Activated CD4-positive, CD25-positive, alpha-beta regulatory T cell treated with anti-CD3 and anti-CD28 coated beads, Interleukin-2, amount 50 U/mL, for 72 hours (primary cell): ENCODE results near the gene TRIOBP.
A peak's percentile ranks its signal among the peaks of the same experiment; 100 is the strongest.

ENCODE experiments used
- DNase-seq: peaks from one replicate; pipeline ENCODE4 v3.0.0; 2021

TRIOBP gene

GRCh38 chr22:37731804-37732471 is 35.1 kb downstream of the TRIOBP start:
- no peak for DNase-seq

- no peak for DNase-seq
Observed at GRCh38 chr22:37732699-37733607, 36.1 kb downstream of the TRIOBP start.

GRCh38 chr22:37733625-37734401 is 37.0 kb downstream of the TRIOBP start:
- DNase-seq: no peak

DNA sequence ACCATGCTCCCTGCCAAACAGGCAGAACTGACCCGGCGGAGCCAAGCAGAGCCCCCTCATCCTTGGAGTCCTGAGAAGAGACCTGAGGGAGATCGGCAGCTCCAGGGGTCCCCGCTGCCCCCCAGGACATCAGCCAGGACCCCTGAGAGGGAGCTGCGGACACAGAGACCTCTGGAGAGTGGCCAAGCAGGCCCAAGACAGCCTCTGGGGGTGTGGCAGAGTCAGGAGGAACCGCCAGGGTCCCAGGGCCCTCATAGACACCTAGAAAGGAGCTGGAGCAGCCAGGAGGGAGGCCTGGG is 37.5 kb downstream of the TRIOBP start:
- DNase-seq: no peak

DNA sequence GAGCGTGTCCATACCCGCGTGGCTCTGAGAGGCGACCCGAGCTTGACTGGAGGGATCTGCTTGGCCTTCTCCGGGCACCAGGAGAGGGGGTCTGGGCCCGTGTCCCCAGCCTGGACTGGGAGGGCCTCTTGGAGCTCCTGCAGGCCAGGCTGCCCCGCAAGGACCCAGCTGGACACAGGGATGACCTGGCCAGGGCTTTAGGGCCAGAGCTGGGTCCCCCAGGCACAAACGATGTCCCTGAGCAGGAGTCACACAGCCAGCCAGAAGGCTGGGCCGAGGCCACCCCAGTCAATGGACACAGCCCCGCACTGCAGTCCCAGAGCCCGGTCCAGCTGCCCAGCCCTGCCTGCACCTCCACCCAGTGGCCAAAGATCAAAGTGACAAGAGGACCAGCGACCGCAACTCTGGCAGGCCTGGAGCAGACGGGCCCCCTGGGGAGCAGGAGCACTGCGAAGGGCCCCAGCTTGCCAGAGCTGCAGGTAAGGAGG is 38.2 kb downstream of the TRIOBP start:
- no peak for DNase-seq

DNA sequence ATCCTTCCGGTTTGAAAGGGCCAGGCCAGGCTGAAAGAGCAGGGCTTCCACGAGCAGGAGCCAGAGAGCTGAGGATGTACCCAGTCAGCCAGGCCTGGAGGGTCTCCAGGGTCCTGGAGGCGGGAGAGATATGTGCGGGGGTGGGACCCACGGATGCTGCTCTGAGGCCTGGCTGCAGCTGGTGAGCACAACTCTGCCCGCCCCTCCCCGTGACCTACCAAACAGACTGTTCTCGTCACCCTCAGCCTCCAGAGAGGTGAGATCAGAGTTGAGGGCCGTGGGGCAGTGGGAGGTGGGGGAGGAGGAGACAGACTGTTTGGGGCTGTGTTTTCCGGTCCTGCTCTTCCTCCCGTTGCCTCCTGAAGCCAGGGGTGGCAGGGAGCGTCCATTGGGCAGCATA is 42.2 kb downstream of the TRIOBP start:
- DNase-seq: no peak

DNA sequence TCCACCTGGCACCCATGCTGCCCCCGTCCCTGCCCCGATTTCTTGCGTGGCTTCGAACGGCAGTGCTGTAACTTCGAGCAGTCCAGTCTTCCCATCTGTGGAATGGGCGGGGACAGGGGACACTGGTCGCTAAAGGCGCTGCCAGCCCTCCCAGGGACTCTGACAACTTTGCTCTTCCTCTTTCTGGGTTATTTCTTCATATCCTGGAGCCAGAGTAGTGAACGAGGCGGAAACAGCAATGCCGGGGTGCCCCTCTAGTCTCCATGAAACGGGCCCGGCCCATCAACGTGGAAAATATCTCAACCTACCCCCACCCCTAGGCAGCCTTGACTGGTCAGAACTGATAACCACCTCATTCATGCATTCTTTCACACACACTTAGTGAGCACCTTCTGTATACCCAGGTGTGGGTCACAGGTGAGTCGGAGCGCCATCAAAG is 42.8 kb downstream of the TRIOBP start:
- no peak for DNase-seq

DNA sequence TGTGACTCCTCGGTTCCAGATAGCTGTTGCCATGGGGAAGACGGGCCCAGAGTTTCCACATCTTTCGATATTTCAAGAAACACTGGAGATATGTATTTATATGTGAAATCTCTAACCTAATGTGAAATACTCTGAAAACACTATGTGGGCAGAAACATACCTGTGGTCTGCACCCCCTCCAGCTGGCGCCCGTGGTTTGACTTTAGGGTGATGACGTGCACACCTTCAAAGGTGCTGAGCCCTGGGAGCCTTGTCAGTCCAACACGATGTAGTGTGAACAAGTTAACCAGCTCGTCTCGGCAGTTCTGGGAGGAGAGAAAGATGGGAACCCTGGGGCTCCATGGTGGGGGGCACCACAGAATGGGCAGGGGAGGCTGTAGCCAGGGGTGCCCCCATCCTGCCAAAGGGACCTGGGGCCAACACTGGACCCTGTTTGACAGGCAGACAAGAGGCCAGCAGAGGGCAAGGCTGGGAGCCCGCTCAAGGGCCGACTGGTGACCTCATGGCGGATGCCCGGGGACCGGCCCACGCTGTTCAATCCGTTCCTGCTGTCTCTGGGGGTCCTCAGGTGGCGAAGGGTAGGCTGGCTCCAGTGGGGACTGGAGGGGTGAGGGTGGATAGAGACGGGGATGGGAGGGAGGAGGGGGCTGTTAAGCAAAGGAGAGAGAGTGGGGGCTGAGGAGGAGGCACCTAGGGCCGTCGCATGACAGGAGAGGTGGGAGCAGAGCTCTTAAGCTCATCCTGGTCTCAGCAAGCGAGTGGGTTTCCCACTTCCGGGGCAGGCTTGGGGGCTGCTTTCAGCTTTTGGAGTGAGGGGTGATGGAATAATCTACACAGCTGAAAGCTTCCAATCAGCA is 43.8 kb downstream of the TRIOBP start:
- DNase-seq: no peak

- DNase-seq: no peak
Observed at GRCh38 chr22:37741312-37741795, 44.5 kb downstream of the TRIOBP start.

GRCh38 chr22:37742376-37743171 is 45.7 kb downstream of the TRIOBP start:
- no peak for DNase-seq

DNA sequence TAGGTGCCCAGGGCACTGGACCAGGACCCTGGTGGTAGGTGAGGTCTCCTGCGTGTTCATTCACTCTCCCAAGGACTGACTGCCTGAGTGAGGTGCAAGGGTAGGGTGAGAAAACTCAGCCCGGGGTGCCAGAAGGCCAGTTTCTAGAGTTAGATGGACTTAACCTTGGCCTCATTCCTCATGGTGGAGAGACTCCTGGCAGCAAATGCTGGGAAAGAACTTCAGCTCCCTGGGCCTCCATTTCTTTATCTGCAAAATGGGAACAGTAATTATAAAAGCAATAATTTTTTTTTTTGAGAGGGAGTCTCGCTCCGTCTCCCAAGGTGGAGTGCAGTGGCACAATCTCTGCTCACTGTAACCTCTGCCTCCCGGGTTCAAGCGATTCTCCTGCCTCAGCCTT is 47.7 kb downstream of the TRIOBP start:
- no peak for DNase-seq

- DNase-seq: peak; percentile 86
Observed at GRCh38 chr22:37745548-37746365, 48.9 kb downstream of the TRIOBP start.

DNA sequence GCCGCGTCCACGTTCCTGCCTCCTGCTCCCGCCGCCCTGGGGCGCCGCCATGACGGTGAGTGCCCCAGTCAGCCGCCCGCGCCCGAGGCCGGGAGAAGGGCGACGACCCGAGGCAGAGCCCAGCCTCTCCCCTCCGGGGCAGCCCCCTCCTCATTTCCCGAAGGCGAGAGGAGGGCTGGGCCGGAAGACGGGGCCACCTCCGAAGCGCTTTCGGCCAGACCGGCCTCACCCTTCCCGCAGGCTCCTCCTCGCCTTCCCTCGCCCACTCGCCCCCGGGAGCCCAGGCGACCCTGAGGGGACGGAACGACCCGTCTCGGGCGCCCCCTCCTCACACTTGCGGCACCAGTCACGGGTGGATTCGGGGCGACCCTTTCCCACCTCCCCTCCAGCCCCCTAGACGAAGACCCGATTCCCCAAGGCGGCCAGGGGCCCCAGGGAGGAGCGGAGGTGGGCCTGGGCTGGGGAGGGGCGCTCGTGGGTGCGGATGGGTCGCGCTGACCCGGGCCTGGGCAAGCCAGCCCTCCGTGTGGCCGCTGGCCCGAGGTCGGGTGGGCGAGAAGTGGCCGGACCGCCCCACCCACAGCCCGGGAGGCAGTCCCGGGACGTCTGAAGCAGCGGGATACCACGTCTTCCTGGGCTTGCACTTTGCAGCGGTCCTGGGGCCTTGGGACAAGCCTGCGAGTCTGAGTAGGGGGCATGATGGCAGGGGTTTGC is 49.7 kb downstream of the TRIOBP start:
- peak; percentile 56 for DNase-seq

DNA sequence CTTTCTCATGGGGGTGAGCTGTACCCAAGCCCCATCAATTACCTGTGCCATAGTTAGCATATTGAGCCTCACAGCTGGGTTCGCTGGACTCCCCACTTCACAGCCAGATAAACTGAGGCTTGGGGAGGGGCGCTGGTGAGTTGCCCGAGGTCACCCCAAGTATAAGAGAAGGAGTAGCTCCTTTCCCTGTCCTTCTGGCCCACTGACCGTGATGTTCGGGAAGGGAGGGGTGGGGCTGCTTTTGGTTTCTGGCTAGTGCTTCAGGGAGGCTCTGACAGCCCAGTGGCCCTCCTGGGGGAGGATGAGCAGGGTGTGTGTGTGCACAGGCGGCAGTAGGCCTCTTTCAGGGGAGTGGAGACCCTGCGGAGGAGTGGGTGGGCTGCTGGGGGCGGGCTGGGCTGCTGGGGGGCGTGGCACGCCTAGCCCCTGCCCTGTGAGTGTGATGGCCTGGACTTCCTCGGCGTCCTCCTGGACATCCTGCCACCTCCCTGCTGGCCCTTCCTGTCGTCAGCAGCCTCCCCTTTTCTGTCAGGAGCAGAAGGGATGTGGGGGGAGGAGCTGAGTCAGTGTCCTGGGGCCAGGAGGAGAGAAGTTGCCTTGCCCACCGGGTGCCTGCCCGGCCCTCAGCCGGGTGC is 50.3 kb downstream of the TRIOBP start:
- DNase-seq: no peak

GRCh38 chr22:37747715-37748100 is 50.9 kb downstream of the TRIOBP start:
- no peak for DNase-seq

DNA sequence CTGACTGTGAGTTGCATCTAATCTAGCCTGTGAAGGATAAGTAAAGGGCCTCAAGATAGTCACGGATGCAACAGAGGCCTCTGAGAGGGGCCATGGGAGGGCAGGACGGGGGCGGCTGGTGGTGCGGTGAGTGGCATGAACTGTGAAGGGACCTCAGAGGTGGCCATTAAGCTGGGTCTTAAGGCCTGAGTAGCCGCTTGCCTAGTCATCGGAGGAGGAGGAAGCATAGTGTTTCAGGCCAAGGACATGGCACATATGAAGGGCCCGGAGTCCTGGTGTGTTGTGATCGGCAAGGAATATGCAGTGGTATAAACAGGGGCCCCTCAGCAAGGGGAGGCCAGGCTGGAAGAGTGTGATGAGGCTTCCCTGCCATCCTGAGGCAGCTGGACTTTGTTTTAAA is 51.8 kb downstream of the TRIOBP start:
- no peak for DNase-seq

GRCh38 chr22:37749226-37749625 is 52.4 kb downstream of the TRIOBP start:
- no peak for DNase-seq

DNA sequence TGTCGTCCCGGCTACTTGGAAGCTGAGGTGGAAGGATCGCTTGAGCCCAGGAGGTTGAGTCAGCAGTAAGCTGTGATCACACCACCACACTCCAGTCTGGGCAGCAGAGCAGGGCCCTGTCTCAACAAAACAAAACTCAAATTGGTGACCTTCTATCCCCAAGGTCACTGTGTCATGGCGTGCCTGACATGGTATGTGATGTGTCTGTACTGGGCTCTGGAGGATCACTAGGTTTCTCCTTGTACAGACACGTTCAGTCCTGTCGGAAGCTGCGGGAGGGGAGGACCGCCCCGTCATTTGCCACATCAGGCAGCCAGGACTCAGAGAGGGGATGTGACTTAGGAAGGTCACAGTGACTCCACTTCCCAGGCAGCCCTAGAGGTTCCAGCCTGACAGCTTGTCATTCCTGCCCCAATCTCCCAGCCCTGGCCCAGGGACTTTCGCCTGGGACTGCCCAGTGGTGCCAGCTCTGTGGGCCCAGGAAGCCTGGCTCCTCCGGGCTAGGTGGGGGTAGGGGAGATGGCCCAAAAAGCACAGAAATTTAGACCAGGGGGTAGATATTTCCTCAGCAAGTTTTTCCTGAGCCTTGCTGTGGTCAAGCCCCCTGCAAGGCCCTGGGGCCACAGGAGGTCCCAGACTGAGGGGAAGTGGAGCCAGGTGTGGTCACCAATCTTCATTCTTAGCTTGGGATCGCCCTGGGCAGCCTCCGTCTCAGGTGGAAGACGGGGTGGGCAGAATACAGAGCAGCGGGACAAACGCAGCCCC is 53.2 kb downstream of the TRIOBP start:
- no peak for DNase-seq
